CD14-positive monocyte (primary cell): ENCODE measurements around the gene CSNK2A2. TPM values are rescaled to one million over a fixed set of nuclear protein-coding genes. Genes with fewer than 3 reads are reported as not detected.
A peak's percentile ranks its signal among the peaks of the same experiment; 100 is the strongest.

Experiments
- DNase-seq, 3 donors: peaks; one replicate each; pipeline ENCODE4 v3.0.0-alpha.2; 2011 to 2022
- H2AFZ ChIP-seq: 2 replicates; pipeline ENCODE4 v1.6.0; 2012; ENCODE audit warnings: mild to moderate bottlenecking, low read depth, low read length, inconsistent platforms; ENCODE audit not compliant: insufficient read depth, poor library complexity, severe bottlenecking
- H3K27ac ChIP-seq, 2 donors: 1 replicate in 1 of 2; 2 replicates in 1 of 2; pipeline ENCODE4 v1.5.1; 2012 to 2013; ENCODE audit warnings: low read length in 2 of 2, control low read depth in 1 of 2, inconsistent platforms in 1 of 2, low read depth in 1 of 2, mild to moderate bottlenecking in 1 of 2
- H3K27me3 ChIP-seq, 2 donors: one replicate each; pipeline versions ENCODE4 v1.6.0 to v1.6.1; 2011 to 2013; ENCODE audit warnings: low read length in 2 of 2; ENCODE audit not compliant: control insufficient read depth in 2 of 2, insufficient read depth in 2 of 2
- H3K36me3 ChIP-seq, 2 donors: replicated peaks in 1 of 2; 1 replicate in 1 of 2; 2 replicates in 1 of 2; pipeline versions ENCODE4 v1.5.1 to v1.6.1; 2012 to 2013; ENCODE audit warnings: low read length in 2 of 2, control low read depth in 1 of 2, inconsistent platforms in 1 of 2, mild to moderate bottlenecking in 1 of 2; ENCODE audit not compliant: insufficient read depth in 2 of 2, control insufficient read depth in 1 of 2
- H3K4me1 ChIP-seq, 2 donors: 1 replicate in 1 of 2; 2 replicates in 1 of 2; pipeline versions ENCODE4 v1.5.1 to v1.6.1; 2012 to 2013; ENCODE audit warnings: low read length in 2 of 2, control low read depth in 1 of 2, inconsistent platforms in 1 of 2, mild to moderate bottlenecking in 1 of 2, moderate library complexity in 1 of 2; ENCODE audit not compliant: insufficient read depth in 2 of 2, control insufficient read depth in 1 of 2
- H3K4me2 ChIP-seq: replicated peaks from 2 replicates; pipeline ENCODE3; 2012; ENCODE audit warnings: low read length, moderate library complexity, mild to moderate bottlenecking; ENCODE audit not compliant: poor library complexity, severe bottlenecking; ENCODE audit errors: extremely low read depth
- H3K4me3 ChIP-seq, 3 experiments: fragments of 200-600 bp in 1 of 3; sonication (generic) in 1 of 3; replicated peaks in 1 of 3; 1 replicate in 2 of 3; 2 replicates in 1 of 3; pipeline ENCODE4 v1.5.1; 2011 to 2013; ENCODE audit warnings: low read length in 3 of 3, mild to moderate bottlenecking in 3 of 3, control low read depth in 2 of 3, low read depth in 2 of 3, inconsistent platforms in 1 of 3, moderate library complexity in 1 of 3
- H3K79me2 ChIP-seq: 2 replicates; pipeline ENCODE4 v1.6.0; 2012; ENCODE audit warnings: mild to moderate bottlenecking, control low read depth, inconsistent platforms, low read length, moderate library complexity; ENCODE audit not compliant: insufficient read depth
- H3K9ac ChIP-seq: 2 replicates; pipeline ENCODE4 v1.6.0; 2017; ENCODE audit warnings: low read length, mild to moderate bottlenecking; ENCODE audit not compliant: insufficient read depth, poor library complexity, severe bottlenecking
- H3K9me3 ChIP-seq, 2 donors: replicated peaks in 1 of 2; 1 replicate in 1 of 2; 2 replicates in 1 of 2; pipeline versions ENCODE4 v1.5.1 to v1.6.1; 2012 to 2013; ENCODE audit warnings: low read length in 2 of 2, control low read depth in 1 of 2; ENCODE audit not compliant: control insufficient read depth in 1 of 2, insufficient read depth in 1 of 2
- H4K20me1 ChIP-seq: 2 replicates; pipeline ENCODE4 v1.6.0; 2012; ENCODE audit warnings: mild to moderate bottlenecking, low read length, control low read depth, moderate library complexity; ENCODE audit not compliant: insufficient read depth
- H3K27ac Mint-ChIP-seq, 7 donors: one replicate each; pipeline ENCODE4 v1.8.0; 2020; ENCODE audit warnings: mild to moderate bottlenecking in 7 of 7, mixed read lengths in 7 of 7, moderate library complexity in 6 of 7, inconsistent platforms in 2 of 7
- H3K27me3 Mint-ChIP-seq, 3 donors: one replicate each; pipeline ENCODE4 v1.8.0; 2021 to 2022; ENCODE audit warnings: low read depth in 3 of 3, mild to moderate bottlenecking in 3 of 3, mixed read lengths in 3 of 3, moderate library complexity in 3 of 3, inconsistent platforms in 1 of 3
- H3K36me3 Mint-ChIP-seq, 2 donors: one replicate each; pipeline ENCODE4 v1.8.0; 2020; ENCODE audit warnings: mixed read lengths in 2 of 2, inconsistent platforms in 1 of 2, mild to moderate bottlenecking in 1 of 2
- H3K4me1 Mint-ChIP-seq: one replicate; pipeline ENCODE4 v1.8.0; 2020; ENCODE audit warnings: mild to moderate bottlenecking, mixed read lengths
- H3K4me3 Mint-ChIP-seq, 2 donors: one replicate each; pipeline ENCODE4 v1.8.0; 2020; ENCODE audit warnings: mild to moderate bottlenecking in 2 of 2, mixed read lengths in 2 of 2, moderate library complexity in 1 of 2
- H3K9me3 Mint-ChIP-seq, 7 donors: one replicate each; pipeline ENCODE4 v1.8.0; 2020 to 2022; ENCODE audit warnings: mixed read lengths in 7 of 7, mild to moderate bottlenecking in 6 of 7, moderate library complexity in 6 of 7, inconsistent platforms in 2 of 7
- WGBS: methylation state at CpG from one replicate; pipeline ENCODE4 v1.1.5; 2013; ENCODE audit warnings: missing lambda C conversion rate; ENCODE audit not compliant: insufficient coverage; 5-methylcytosine and 5-hydroxymethylcytosine counted together
- intact Hi-C, 2 donors: fragments of 100-400 bp; cut with micrococcal nuclease; formaldehyde crosslinking; loops; one replicate each; pipeline versions ENCODE4 v1.15.0 to v1.15.1; 2023
- polyA plus RNA-seq, 3 donors: library from polyadenylated mRNA; depleted of rRNA in 1 of 3; unstranded in 2 of 3; stranded (reverse) in 1 of 3; fragments of 300-500 nt in 2 of 3; fragments of >200 nt in 1 of 3; fragmentation: Illumina TruSeq in 2 of 3; gene quantifications; 1 replicate in 2 of 3; 2 replicates in 1 of 3; pipeline ENCODE4 v1.2.3, GENCODE V29; 2012 to 2021
- TF ChIP-seq, protein P1 (sequence below): fragments of 200-600 bp; IDR thresholded peaks from one replicate; pipeline ENCODE4 v1.8.0; 2022; ENCODE audit warnings: antibody characterized with exemption, mild to moderate bottlenecking

Gene CSNK2A2
- polyA plus RNA-seq, 3 donors, result 1.6 to 24.7 (median 9.2) TPM

DNA sequence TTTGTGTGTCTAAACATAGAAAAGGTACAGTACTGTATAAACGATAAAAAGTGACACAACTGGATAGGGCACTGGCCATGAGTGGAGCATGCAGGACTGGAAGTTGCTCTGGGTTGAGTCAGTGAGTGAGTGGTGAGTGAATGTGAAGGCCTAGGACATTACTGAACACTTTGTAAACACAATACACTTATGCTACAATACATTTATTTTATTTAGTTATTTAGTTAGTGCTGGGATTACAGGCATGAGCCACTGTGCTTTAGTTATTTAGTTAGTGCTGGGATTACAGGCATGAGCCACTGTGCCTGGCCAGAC is 73.3 kb downstream of the CSNK2A2 start:
- TF ChIP-seq, protein P1, sequence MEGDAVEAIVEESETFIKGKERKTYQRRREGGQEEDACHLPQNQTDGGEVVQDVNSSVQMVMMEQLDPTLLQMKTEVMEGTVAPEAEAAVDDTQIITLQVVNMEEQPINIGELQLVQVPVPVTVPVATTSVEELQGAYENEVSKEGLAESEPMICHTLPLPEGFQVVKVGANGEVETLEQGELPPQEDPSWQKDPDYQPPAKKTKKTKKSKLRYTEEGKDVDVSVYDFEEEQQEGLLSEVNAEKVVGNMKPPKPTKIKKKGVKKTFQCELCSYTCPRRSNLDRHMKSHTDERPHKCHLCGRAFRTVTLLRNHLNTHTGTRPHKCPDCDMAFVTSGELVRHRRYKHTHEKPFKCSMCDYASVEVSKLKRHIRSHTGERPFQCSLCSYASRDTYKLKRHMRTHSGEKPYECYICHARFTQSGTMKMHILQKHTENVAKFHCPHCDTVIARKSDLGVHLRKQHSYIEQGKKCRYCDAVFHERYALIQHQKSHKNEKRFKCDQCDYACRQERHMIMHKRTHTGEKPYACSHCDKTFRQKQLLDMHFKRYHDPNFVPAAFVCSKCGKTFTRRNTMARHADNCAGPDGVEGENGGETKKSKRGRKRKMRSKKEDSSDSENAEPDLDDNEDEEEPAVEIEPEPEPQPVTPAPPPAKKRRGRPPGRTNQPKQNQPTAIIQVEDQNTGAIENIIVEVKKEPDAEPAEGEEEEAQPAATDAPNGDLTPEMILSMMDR, result no peak
- intact Hi-C loops, result loop anchor here (10.0 kb wide), 2 partner anchors 110 to 390 kb away; partner anchors contain the start of gene KATNB1 (in 1 of the 2)
- Histone ChIP-seq H3K4me1 (peaks cover 16 to 26% of the 10 kb centered on the region in 2 donors), H3K9ac (no peak overlapping the region), H3K4me2 (no peak overlapping the region), H3K27ac (no peak overlapping the region), H3K27me3 (no peaks in the 10 kb centered on the region), H3K4me3 (no peak overlapping the region), H3K79me2 (peaks cover 94% of the 10 kb centered on the region), H3K36me3 (no peaks in the 10 kb centered on the region), H4K20me1 (peaks cover 66% of the 10 kb centered on the region), H3K9me3 (no peaks in the 10 kb centered on the region), H2AFZ (no peak overlapping the region)
- Mint-ChIP-seq H3K9me3 (no peaks in the 10 kb centered on the region), H3K4me3 (no peak overlapping the region), H3K4me1 (peaks cover 39% of the 10 kb centered on the region), H3K27me3 (no peaks in the 10 kb centered on the region), H3K27ac (no peak overlapping the region), H3K36me3 (peaks cover 0 to 3% of the 10 kb centered on the region in 2 donors)
- no peak for DNase-seq
- WGBS, result 75% methylated on average over 1 of the region's 1 CpG

DNA sequence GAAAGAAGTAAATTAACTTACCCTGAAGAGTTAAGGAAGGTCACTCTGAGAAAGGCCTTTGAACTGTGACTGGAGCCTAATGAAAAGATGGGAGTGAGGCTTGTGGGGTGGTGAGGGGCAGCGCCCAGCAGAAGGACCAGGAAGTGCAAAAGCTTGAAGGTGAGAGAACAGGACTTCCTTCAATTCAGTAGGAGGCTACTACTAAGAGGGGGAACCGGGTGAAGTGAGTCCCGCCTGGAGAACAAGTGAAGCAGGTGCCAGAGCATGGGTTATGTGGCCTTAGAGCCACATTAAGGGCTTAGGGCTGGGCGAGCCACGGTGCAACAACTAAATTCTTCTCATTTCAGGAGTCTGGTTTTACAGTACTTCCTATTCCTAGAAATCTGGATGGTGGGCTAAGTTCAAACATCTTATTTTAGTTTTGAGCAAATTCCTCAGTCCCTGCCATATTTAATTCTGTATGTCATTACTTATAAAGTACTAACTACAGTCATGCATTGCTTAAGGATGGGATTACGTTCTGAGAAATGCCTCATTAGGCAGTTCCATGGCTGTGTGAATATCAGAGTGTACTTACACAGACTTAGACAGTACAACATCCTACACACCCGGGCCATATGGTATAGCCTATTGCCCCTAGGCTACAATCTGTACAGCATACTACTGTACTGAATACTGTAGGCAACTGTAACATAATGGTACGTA is 73.9 kb downstream of the CSNK2A2 start:
- no peak overlapping the region for H3K27ac ChIP-seq
- H3K9me3 Mint-ChIP-seq, result no peaks in the 10 kb centered on the region
- 71% methylated on average over 4 of the region's 8 CpGs for WGBS
- H2AFZ ChIP-seq, result no peak overlapping the region
- intact Hi-C loops, result loop anchor here (10.0 kb wide), 2 partner anchors 109 to 389 kb away; partner anchors contain the start of gene KATNB1 (in 1 of the 2)
- peaks cover 98% of the 10 kb centered on the region for H3K79me2 ChIP-seq
- H3K27me3 ChIP-seq, result no peaks in the 10 kb centered on the region
- H3K36me3 ChIP-seq, result no peaks in the 10 kb centered on the region
- peaks cover 0 to 3% of the 10 kb centered on the region in 2 donors for H3K36me3 Mint-ChIP-seq
- no peak overlapping the region for H3K4me2 ChIP-seq
- H3K4me1 ChIP-seq, result peaks cover 16 to 25% of the 10 kb centered on the region in 2 donors
- DNase-seq, result no peak
- no peak overlapping the region for H3K4me3 Mint-ChIP-seq
- peak overlapping the region in 3 of 7 donors; percentile 19 to 79 (median 26) for H3K27ac Mint-ChIP-seq
- no peaks in the 10 kb centered on the region for H3K9me3 ChIP-seq
- H3K27me3 Mint-ChIP-seq, result no peaks in the 10 kb centered on the region
- no peak overlapping the region for H3K9ac ChIP-seq
- TF ChIP-seq, protein P1, result no peak
- H3K4me3 ChIP-seq, result no peak overlapping the region
- peaks cover 37% of the 10 kb centered on the region for H3K4me1 Mint-ChIP-seq
- peaks cover 66% of the 10 kb centered on the region for H4K20me1 ChIP-seq
